Neural cell (in vitro differentiated cells): Measurements from ENCODE around the gene RPL26. TPM values are rescaled to one million over a fixed set of nuclear protein-coding genes. Genes with fewer than 3 reads are reported as not detected.

Experiments
- H2AFZ ChIP-seq: fragments of 200-600, 300-800 bp; sonication (generic), shearing (Covaris generic); 2 replicates; pipeline ENCODE4 v1.6.0; 2014; ENCODE audit warnings: low read depth, mild to moderate bottlenecking, antibody characterized with exemption, low read length, moderate library complexity
- H3F3A ChIP-seq: fragments of 200-600 bp; shearing (Covaris generic); 2 replicates; pipeline ENCODE4 v1.6.1; 2016; ENCODE audit warnings: mild to moderate bottlenecking, moderate library complexity, mixed read lengths, antibody characterized with exemption, low read length; ENCODE audit not compliant: insufficient read depth, poor library complexity, severe bottlenecking
- H3K27ac ChIP-seq: fragments of 200-600, 300-800 bp; sonication (generic), shearing (Covaris generic); 2 replicates; pipeline ENCODE4 v1.5.1; 2014; ENCODE audit warnings: mild to moderate bottlenecking, low read length, moderate library complexity
- H3K27me3 ChIP-seq: fragments of 300-800, 200-600 bp; sonication (generic), shearing (Covaris generic); 2 replicates; pipeline ENCODE4 v1.6.0; 2014; ENCODE audit warnings: mild to moderate bottlenecking, low read depth, low read length, moderate library complexity; ENCODE audit not compliant: insufficient read depth
- H3K36me3 ChIP-seq: fragments of 300-800, 200-600 bp; sonication (generic), shearing (Covaris generic); 2 replicates; pipeline ENCODE4 v1.5.1; 2014; ENCODE audit warnings: mild to moderate bottlenecking, antibody characterized with exemption, low read length, moderate library complexity; ENCODE audit not compliant: insufficient read depth
- H3K4me2 ChIP-seq: fragments of 300-800, 200-600 bp; sonication (generic), shearing (Covaris generic); 2 replicates; pipeline ENCODE4 v1.6.0; 2014; ENCODE audit warnings: mild to moderate bottlenecking, low read length
- H3K4me3 ChIP-seq: fragments of 300-800, 200-600 bp; sonication (generic), shearing (Covaris generic); 2 replicates; pipeline ENCODE4 v1.5.1; 2014; ENCODE audit warnings: mild to moderate bottlenecking, low read length, moderate library complexity
- H3K79me2 ChIP-seq: fragments of 200-600 bp; shearing (Covaris generic); replicated peaks from 2 replicates; pipeline ENCODE4 v1.6.0; 2014; ENCODE audit warnings: mild to moderate bottlenecking, low read length, moderate library complexity; ENCODE audit not compliant: insufficient read depth
- H3K9ac ChIP-seq: fragments of 300-800, 200-600 bp; sonication (generic), shearing (Covaris generic); 2 replicates; pipeline ENCODE4 v1.6.1; 2016; ENCODE audit warnings: mild to moderate bottlenecking, low read length, mixed read lengths
- H3K9me2 ChIP-seq: fragments of 200-600 bp; shearing (Covaris generic); 2 replicates; pipeline ENCODE4 v1.6.1; 2016; ENCODE audit warnings: mild to moderate bottlenecking, low read length, mixed read lengths; ENCODE audit not compliant: insufficient read depth
- H3K9me3 ChIP-seq: fragments of 200-600, 300-800 bp; sonication (generic), shearing (Covaris generic); 2 replicates; pipeline ENCODE4 v1.6.1; 2016; ENCODE audit warnings: mild to moderate bottlenecking, mixed run types, low read length, moderate library complexity, mixed read lengths
- H4K20me1 ChIP-seq: fragments of 200-600 bp; shearing (Covaris generic); 2 replicates; pipeline ENCODE4 v1.6.1; 2016; ENCODE audit warnings: mild to moderate bottlenecking, mixed run types; ENCODE audit not compliant: insufficient read depth
- EP300 ChIP-seq: fragments of 450-650 bp; conservative IDR thresholded peaks from 2 replicates; pipeline ENCODE4 v1.6.1; 2014; ENCODE audit warnings: antibody characterized with exemption, mild to moderate bottlenecking, moderate library complexity; ENCODE audit not compliant: poor library complexity, severe bottlenecking
- EZH2 ChIP-seq: fragments of 200-600, 300-800 bp; shearing (Covaris generic), sonication (generic); IDR thresholded peaks from 2 replicates; pipeline ENCODE4 v1.6.1; 2014; ENCODE audit warnings: antibody characterized with exemption, low read length, borderline replicate concordance, mild to moderate bottlenecking; ENCODE audit not compliant: insufficient read depth, poor library complexity, severe bottlenecking
- MXI1 ChIP-seq: fragments of 450-650 bp; conservative IDR thresholded peaks from 2 replicates; pipeline ENCODE4 v1.6.1; 2014; ENCODE audit warnings: antibody characterized with exemption, mild to moderate bottlenecking; ENCODE audit not compliant: poor library complexity, severe bottlenecking
- POLR2AphosphoS5 ChIP-seq: IDR thresholded peaks from 2 replicates; pipeline ENCODE4 v1.6.1; 2012
- RAD21 ChIP-seq: fragments of 450-650 bp; conservative IDR thresholded peaks from 2 replicates; pipeline ENCODE4 v1.6.1; 2014; ENCODE audit warnings: antibody characterized with exemption, mild to moderate bottlenecking, moderate library complexity
- SMC3 ChIP-seq: fragments of 450-650 bp; conservative IDR thresholded peaks from 2 replicates; pipeline ENCODE4 v1.6.1; 2014; ENCODE audit warnings: antibody characterized with exemption, mild to moderate bottlenecking, moderate library complexity; ENCODE audit not compliant: poor library complexity
- TAF1 ChIP-seq: IDR thresholded peaks from 2 replicates; pipeline ENCODE4 v1.6.1; 2012; ENCODE audit warnings: low read depth
- polyA plus RNA-seq: library from polyadenylated mRNA; depleted of rRNA; stranded (reverse); fragments of >200 nt; gene quantifications from 2 replicates; pipeline ENCODE4 v1.2.3, GENCODE V29; 2014
- TF ChIP-seq, protein P1 (sequence below): IDR thresholded peaks from 2 replicates; pipeline ENCODE4 v1.6.1; 2012; ENCODE audit warnings: borderline replicate concordance
- TF ChIP-seq, protein P2 (sequence below): fragments of 450-650 bp; IDR thresholded peaks from 2 replicates; pipeline ENCODE4 v1.5.1; 2014; ENCODE audit warnings: antibody characterized with exemption, mild to moderate bottlenecking, moderate library complexity; ENCODE audit not compliant: poor library complexity, severe bottlenecking

Gene RPL26
- polyA plus RNA-seq, 1 donor from 2014 or later: 4,061 TPM

DNA sequence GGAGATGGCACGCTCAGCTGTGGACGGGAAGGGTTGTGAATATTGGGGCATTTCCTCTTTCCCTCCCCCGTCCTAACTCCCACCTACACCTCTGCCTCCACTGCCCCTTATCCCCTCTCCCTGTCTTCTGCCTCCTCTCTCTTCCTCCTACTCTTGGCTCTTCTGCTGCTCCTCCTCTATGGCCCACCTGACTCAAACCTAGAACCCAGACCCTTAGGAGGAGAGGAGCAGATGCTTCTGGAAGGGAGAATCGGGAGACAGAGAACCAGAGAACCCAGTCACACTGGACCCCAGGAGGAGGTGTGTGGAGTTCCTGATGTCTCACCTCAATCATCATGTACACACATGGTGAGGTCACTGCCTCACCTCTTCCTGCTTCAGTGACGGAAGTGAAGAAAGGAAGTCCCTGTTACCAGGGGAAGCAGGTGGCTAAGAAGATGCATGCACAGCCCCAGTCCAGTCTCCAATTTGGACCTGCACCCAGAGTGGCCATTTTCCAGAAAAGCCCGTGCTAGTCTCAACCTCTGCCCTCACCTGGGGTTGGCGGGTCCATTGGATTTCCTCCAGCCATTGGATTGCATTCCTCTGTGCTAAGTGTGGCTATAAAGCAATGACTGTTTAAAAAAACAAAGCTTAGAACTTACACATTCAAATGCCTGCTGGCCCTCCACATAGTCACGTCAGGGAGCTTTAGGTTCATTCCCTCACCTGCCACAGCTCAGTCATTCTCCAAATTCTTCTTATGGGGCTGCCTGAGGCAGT, 10.7 kb upstream of the RPL26 start:
- H2AFZ ChIP-seq: no peak overlapping the region
- H3K9ac ChIP-seq: no peak overlapping the region
- H3F3A ChIP-seq: no peaks in the 10 kb centered on the region
- H3K4me3 ChIP-seq: no peak overlapping the region
- H3K27me3 ChIP-seq: no peaks in the 10 kb centered on the region
- H3K27ac ChIP-seq: no peak overlapping the region
- no peaks in the 10 kb centered on the region for H3K79me2 ChIP-seq
- no peak overlapping the region for H3K4me2 ChIP-seq
- no peaks in the 10 kb centered on the region for H4K20me1 ChIP-seq
- H3K36me3 ChIP-seq: no peaks in the 10 kb centered on the region
- H3K9me3 ChIP-seq: no peaks in the 10 kb centered on the region
- no peaks in the 10 kb centered on the region for H3K9me2 ChIP-seq
- TF ChIP-seq EZH2: no peak
- no peak for TF ChIP-seq POLR2AphosphoS5
- no peak for TF ChIP-seq TAF1
- no peak for TF ChIP-seq MXI1
- TF ChIP-seq, protein P1, sequence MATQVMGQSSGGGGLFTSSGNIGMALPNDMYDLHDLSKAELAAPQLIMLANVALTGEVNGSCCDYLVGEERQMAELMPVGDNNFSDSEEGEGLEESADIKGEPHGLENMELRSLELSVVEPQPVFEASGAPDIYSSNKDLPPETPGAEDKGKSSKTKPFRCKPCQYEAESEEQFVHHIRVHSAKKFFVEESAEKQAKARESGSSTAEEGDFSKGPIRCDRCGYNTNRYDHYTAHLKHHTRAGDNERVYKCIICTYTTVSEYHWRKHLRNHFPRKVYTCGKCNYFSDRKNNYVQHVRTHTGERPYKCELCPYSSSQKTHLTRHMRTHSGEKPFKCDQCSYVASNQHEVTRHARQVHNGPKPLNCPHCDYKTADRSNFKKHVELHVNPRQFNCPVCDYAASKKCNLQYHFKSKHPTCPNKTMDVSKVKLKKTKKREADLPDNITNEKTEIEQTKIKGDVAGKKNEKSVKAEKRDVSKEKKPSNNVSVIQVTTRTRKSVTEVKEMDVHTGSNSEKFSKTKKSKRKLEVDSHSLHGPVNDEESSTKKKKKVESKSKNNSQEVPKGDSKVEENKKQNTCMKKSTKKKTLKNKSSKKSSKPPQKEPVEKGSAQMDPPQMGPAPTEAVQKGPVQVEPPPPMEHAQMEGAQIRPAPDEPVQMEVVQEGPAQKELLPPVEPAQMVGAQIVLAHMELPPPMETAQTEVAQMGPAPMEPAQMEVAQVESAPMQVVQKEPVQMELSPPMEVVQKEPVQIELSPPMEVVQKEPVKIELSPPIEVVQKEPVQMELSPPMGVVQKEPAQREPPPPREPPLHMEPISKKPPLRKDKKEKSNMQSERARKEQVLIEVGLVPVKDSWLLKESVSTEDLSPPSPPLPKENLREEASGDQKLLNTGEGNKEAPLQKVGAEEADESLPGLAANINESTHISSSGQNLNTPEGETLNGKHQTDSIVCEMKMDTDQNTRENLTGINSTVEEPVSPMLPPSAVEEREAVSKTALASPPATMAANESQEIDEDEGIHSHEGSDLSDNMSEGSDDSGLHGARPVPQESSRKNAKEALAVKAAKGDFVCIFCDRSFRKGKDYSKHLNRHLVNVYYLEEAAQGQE: no peak
- no peak for TF ChIP-seq RAD21
- no peak for TF ChIP-seq EP300
- TF ChIP-seq SMC3: no peak
- TF ChIP-seq, protein P2, sequence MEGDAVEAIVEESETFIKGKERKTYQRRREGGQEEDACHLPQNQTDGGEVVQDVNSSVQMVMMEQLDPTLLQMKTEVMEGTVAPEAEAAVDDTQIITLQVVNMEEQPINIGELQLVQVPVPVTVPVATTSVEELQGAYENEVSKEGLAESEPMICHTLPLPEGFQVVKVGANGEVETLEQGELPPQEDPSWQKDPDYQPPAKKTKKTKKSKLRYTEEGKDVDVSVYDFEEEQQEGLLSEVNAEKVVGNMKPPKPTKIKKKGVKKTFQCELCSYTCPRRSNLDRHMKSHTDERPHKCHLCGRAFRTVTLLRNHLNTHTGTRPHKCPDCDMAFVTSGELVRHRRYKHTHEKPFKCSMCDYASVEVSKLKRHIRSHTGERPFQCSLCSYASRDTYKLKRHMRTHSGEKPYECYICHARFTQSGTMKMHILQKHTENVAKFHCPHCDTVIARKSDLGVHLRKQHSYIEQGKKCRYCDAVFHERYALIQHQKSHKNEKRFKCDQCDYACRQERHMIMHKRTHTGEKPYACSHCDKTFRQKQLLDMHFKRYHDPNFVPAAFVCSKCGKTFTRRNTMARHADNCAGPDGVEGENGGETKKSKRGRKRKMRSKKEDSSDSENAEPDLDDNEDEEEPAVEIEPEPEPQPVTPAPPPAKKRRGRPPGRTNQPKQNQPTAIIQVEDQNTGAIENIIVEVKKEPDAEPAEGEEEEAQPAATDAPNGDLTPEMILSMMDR: no peak

DNA sequence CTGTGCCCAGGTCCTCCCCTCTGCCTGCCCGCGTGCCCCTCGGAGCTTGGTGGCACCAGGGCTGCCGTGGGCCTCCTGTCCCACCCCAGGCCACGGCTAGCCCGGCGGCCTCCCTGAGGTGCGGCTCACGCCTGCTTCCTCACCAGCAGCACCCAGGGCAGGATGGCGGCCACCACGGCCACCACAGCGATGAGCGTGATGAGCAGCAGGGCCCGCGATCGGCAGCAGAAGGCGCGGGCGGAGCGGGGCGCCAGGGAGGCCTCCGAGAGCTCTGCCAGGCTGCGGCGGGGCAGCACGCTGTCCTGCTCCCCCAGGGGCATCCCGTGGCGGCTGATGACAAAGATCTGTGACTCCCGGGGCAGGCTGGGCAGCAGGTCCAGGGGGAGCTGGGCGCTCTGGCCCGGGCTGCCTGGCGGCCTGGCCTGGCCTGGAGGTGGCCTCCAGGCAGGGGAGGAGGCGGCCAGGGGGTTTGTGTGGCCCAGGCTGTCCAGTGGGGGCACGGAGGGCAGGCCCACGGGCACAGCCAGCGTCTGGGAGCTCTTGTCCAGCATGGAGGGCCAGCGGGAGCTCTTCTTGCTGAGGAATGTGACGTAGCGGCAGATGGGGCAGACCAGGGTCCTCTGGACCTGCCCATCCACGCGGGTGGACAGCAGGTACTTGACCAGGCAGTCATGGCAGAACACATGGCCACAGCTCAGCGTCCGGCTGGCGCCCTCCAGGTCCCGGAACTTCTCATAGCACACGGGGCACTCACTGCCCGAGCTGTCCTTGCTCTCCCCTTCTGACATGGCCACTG, 9.9 kb upstream of the RPL26 start:
- no peak overlapping the region for H3K4me2 ChIP-seq
- no peaks in the 10 kb centered on the region for H3K9me2 ChIP-seq
- no peaks in the 10 kb centered on the region for H3K27me3 ChIP-seq
- H3K36me3 ChIP-seq: no peaks in the 10 kb centered on the region
- H3K4me3 ChIP-seq: no peak overlapping the region
- no peaks in the 10 kb centered on the region for H3K9me3 ChIP-seq
- no peaks in the 10 kb centered on the region for H3F3A ChIP-seq
- no peaks in the 10 kb centered on the region for H3K79me2 ChIP-seq
- no peak overlapping the region for H3K27ac ChIP-seq
- no peak overlapping the region for H2AFZ ChIP-seq
- TF ChIP-seq, protein P1: no peak
- TF ChIP-seq SMC3: no peak
- no peak for TF ChIP-seq EZH2
- no peak for TF ChIP-seq POLR2AphosphoS5
- TF ChIP-seq, protein P2: no peak
- no peak for TF ChIP-seq TAF1
- TF ChIP-seq RAD21: no peak
- no peak for TF ChIP-seq MXI1
- no peak for TF ChIP-seq EP300
- no peaks in the 10 kb centered on the region for H4K20me1 ChIP-seq
- no peak overlapping the region for H3K9ac ChIP-seq
